ENCODE data around the gene APOF. TPM values are rescaled to one million over a fixed set of nuclear protein-coding genes. Genes with fewer than 3 reads are reported as not detected.

Gene APOF
- total and polyA plus RNA-seq, 4 donors: 0.12 TPM; not detected in 3

DNA sequence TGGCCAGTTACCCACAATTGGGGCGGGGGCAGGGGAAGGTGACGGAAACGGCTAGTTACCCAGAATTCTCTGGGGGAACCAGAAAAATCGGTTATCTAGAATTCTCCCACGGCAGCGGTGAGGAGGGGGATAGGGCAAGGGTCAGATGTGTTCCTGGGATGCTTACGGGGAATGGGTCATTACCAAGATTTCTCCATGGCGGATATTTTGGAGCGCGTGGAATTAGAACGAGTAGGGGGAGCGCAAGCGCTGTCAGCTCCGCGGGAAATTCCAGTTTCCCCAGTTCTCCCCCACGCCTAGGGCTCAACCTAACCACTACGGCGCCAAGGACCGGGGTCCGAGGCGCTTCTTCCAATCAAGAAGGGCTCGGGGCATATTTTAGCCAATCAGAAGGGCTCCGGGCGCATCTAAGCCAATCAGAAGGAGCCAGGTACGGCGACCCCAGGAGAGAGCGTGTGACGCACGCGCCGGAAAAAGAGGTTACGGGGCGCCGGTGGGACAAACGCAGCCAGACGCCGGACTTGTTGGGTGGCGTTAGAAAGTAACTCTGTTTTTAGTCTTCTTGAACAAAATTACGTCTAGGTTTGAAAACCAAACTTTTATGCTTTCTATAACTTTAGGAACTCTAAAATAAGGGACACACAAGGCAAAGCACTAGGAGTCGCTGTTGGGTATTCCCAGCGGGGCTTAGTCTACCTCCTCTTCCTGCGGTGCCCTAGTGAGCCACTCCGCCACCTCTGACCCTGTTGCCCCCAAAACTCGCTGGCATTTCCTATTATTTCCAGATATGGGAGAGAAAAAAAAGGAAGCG, 28.8 kb downstream of the APOF start, which contains the start of gene PAN2:
Gene PAN2, minus strand, starts transcription at position 322 of the 811 bp plus-strand sequence. CDS start 906 bp downstream, outside the sequence.
- no peaks in the 10 kb centered on the region for H3K27me3 ChIP-seq (ENCODE audit: control insufficient read depth in 3 of 3, insufficient read depth in 3 of 3, low read length in 2 of 3)
- peak; percentile 97 to 99 (median 98) for DNase-seq
- WGBS, 2 donors: 0% methylated on average over 45 of the region's 45 CpGs
- TF ChIP-seq CTCF (IDR thresholded peaks at IDR 0.05; ENCODE audit: control extremely low read depth, extremely low read depth): no peak
- H3K9me3 ChIP-seq (ENCODE audit: control insufficient read depth in 4 of 4, insufficient read depth in 3 of 4, low read length in 3 of 4): no peaks in the 10 kb centered on the region
- no peaks in the 10 kb centered on the region for H3K36me3 ChIP-seq (ENCODE audit: control insufficient read depth in 4 of 4, insufficient read depth in 4 of 4, low read length in 4 of 4)
- peaks cover 0 to 14% (median 8%) of the 10 kb centered on the region in 5 donors for H3K4me1 ChIP-seq (ENCODE audit: control insufficient read depth in 5 of 5, insufficient read depth in 5 of 5, low read length in 5 of 5)
- peak; percentile 99 for ATAC-seq (ENCODE audit: insufficient read depth, low FRiP score)
- H3K4me3 ChIP-seq: peak within 1 kb of the TSS; percentile 50
- H3K27ac ChIP-seq (ENCODE audit: low read depth in 1 of 2, low read length in 1 of 2): peak within 1 kb of the TSS; percentile 92 to 98
- peak within 1 kb of the TSS; percentile 94 to 95 for H3K9ac ChIP-seq (ENCODE audit: insufficient read depth in 1 of 2, low read length in 2 of 2)

DNA sequence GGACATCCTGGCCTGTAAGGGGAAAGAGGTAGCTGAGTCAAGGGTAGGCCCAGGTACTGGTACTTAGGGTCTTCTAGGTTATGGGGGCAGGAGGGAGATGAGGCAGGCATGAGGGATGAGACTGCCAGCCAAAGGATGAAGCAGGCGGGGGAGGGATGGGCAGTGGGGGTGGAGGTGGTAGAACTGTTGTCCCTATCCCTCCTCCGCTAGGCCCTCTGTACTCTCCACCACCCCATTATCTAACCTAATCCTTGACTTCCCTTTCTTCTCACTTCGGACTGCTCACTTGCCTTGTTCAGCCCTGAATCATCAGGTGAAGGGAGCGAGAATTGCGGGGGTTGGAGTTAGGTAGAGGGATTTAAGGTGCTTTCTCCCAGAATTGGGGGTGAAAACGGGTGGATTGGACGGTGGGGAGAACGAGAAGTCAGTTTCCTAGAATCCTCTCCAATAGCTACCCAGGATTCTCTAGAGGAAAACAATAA, 29.4 kb downstream of the APOF start:
- no peaks in the 10 kb centered on the region for H3K27me3 ChIP-seq (ENCODE audit: control insufficient read depth in 3 of 3, insufficient read depth in 3 of 3, low read length in 2 of 3)
- peak overlapping the region; percentile 92 to 98 for H3K27ac ChIP-seq (ENCODE audit: low read depth in 1 of 2, low read length in 1 of 2)
- H3K9ac ChIP-seq (ENCODE audit: insufficient read depth in 1 of 2, low read length in 2 of 2): peak overlapping the region; percentile 94 to 95
- H3K9me3 ChIP-seq (ENCODE audit: control insufficient read depth in 4 of 4, insufficient read depth in 3 of 4, low read length in 3 of 4): no peaks in the 10 kb centered on the region
- no peak for TF ChIP-seq CTCF (IDR thresholded peaks at IDR 0.05; ENCODE audit: control extremely low read depth, extremely low read depth)
- H3K4me1 ChIP-seq (ENCODE audit: control insufficient read depth in 5 of 5, insufficient read depth in 5 of 5, low read length in 5 of 5): peaks cover 0 to 14% (median 8%) of the 10 kb centered on the region in 5 donors
- WGBS, 2 donors: 16 to 23% methylated on average over 8 of the region's 8 CpGs
- H3K36me3 ChIP-seq (ENCODE audit: control insufficient read depth in 4 of 4, insufficient read depth in 4 of 4, low read length in 4 of 4): peaks cover 0 to under 1% (median 0%) of the 10 kb centered on the region in 4 donors
- no peak for ATAC-seq (ENCODE audit: insufficient read depth, low FRiP score)
- peak overlapping the region; percentile 50 for H3K4me3 ChIP-seq
- DNase-seq: no peak

GRCh38 chr12:56332512-56333196, 30.0 kb downstream of the APOF start:
- 97% methylated on average over 11 of the region's 11 CpGs for WGBS, 2 donors
- Histone ChIP-seq H3K9me3 (ENCODE audit: control insufficient read depth in 4 of 4, insufficient read depth in 3 of 4, low read length in 3 of 4) (no peaks in the 10 kb centered on the region), H3K9ac (ENCODE audit: insufficient read depth in 1 of 2, low read length in 2 of 2) (peak overlapping the region; percentile 94 to 95), H3K4me3 (no peak overlapping the region), H3K27me3 (ENCODE audit: control insufficient read depth in 3 of 3, insufficient read depth in 3 of 3, low read length in 2 of 3) (no peaks in the 10 kb centered on the region), H3K36me3 (ENCODE audit: control insufficient read depth in 4 of 4, insufficient read depth in 4 of 4, low read length in 4 of 4) (peaks cover 0 to 6% (median 1%) of the 10 kb centered on the region in 4 donors), H3K27ac (ENCODE audit: low read depth in 1 of 2, low read length in 1 of 2) (peak overlapping the region; percentile 92 to 98), H3K4me1 (ENCODE audit: control insufficient read depth in 5 of 5, insufficient read depth in 5 of 5, low read length in 5 of 5) (peaks cover 0 to 14% (median 8%) of the 10 kb centered on the region in 5 donors)
- ATAC-seq (ENCODE audit: insufficient read depth, low FRiP score) (no peak), DNase-seq (no peak)
- no peak for TF ChIP-seq CTCF (IDR thresholded peaks at IDR 0.05; ENCODE audit: control extremely low read depth, extremely low read depth)

All from lung (tissue), 12 donors.